Adipocyte (in vitro differentiated cells): Measurements from ENCODE around the gene SUSD6.
A peak's percentile ranks its signal among the peaks of the same experiment; 100 is the strongest.
"Not testable (repeated sequence)": the region's sequence is repeated elsewhere in the genome, so short reads cannot be mapped to it uniquely, and the experiment has no call there.

Experiments used
- DNase-seq: peaks from one replicate; pipeline ENCODE4 v3.0.0-alpha.2; 2015; ENCODE audit warnings: low read depth
- H3K27me3 ChIP-seq: replicated peaks from 2 replicates; pipeline ENCODE4 v1.7.0; 2013; ENCODE audit warnings: mild to moderate bottlenecking, low read length, moderate library complexity; ENCODE audit not compliant: control insufficient read depth, insufficient read depth
- H3K36me3 ChIP-seq: 2 replicates; pipeline ENCODE4 v1.7.0; 2013; ENCODE audit warnings: low read length, mild to moderate bottlenecking, moderate library complexity; ENCODE audit not compliant: control insufficient read depth, insufficient read depth, severe bottlenecking
- H3K4me1 ChIP-seq: 2 replicates; pipeline ENCODE4 v1.7.0; 2013; ENCODE audit warnings: mild to moderate bottlenecking, low read length, moderate library complexity; ENCODE audit not compliant: control insufficient read depth, insufficient read depth
- H3K4me3 ChIP-seq: 2 replicates; pipeline ENCODE4 v1.7.0; 2013; ENCODE audit warnings: mild to moderate bottlenecking, low read length, moderate library complexity
- H3K9ac ChIP-seq: 2 replicates; pipeline ENCODE4 v1.7.0; 2013; ENCODE audit warnings: mild to moderate bottlenecking, low read length, moderate library complexity
- H3K9me3 ChIP-seq: 2 replicates; pipeline ENCODE4 v1.7.0; 2013; ENCODE audit warnings: mild to moderate bottlenecking, low read length, moderate library complexity; ENCODE audit not compliant: control insufficient read depth

The SUSD6 gene

GRCh38 chr14:69720912-69721311 is 109.5 kb downstream of the SUSD6 start:
- H3K4me3 ChIP-seq = no peak overlapping the region
- H3K4me1 ChIP-seq = peaks cover 28% of the 10 kb centered on the region
- no peaks in the 10 kb centered on the region for H3K27me3 ChIP-seq
- no peak overlapping the region for H3K9ac ChIP-seq
- no peaks in the 10 kb centered on the region for H3K36me3 ChIP-seq
- no peak for DNase-seq
- no peaks in the 10 kb centered on the region for H3K9me3 ChIP-seq

GRCh38 chr14:69726761-69727511 is 115.5 kb downstream of the SUSD6 start:
- Histone ChIP-seq H3K9ac (peak overlapping the region; percentile 90), H3K4me3 (peak overlapping the region; percentile 78), H3K4me1 (peaks cover 4% of the 10 kb centered on the region), H3K9me3 (no peaks in the 10 kb centered on the region), H3K27me3 (peaks cover 3% of the 10 kb centered on the region), H3K36me3 (no peaks in the 10 kb centered on the region)
- peak; percentile 91 for DNase-seq

- H3K36me3 ChIP-seq = no peaks in the 10 kb centered on the region
- peaks cover 3% of the 10 kb centered on the region for H3K27me3 ChIP-seq
- peaks cover 4% of the 10 kb centered on the region for H3K4me1 ChIP-seq
- DNase-seq = no peak
- no peak overlapping the region for H3K4me3 ChIP-seq
- H3K9me3 ChIP-seq = no peaks in the 10 kb centered on the region
- no peak overlapping the region for H3K9ac ChIP-seq
These were observed 116.5 kb downstream of the SUSD6 start for GRCh38 chr14:69727860-69728259.

- not testable (repeated sequence) for DNase-seq, H3K4me3 ChIP-seq, H3K9me3 ChIP-seq, H3K4me1 ChIP-seq, H3K9ac ChIP-seq, H3K36me3 ChIP-seq
- peaks cover 14% of the 10 kb centered on the region for H3K27me3 ChIP-seq
These were observed 120.7 kb downstream of the SUSD6 start for GRCh38 chr14:69731919-69732598.

- H3K4me3 ChIP-seq, H3K9me3 ChIP-seq, H3K9ac ChIP-seq, DNase-seq, H3K4me1 ChIP-seq, H3K36me3 ChIP-seq: not testable (repeated sequence)
- peaks cover 19% of the 10 kb centered on the region for H3K27me3 ChIP-seq
These were observed 125.0 kb downstream of the SUSD6 start for GRCh38 chr14:69736405-69736804.

GRCh38 chr14:69741055-69741454 is 129.7 kb downstream of the SUSD6 start:
- no peaks in the 10 kb centered on the region for H3K9me3 ChIP-seq
- H3K4me3 ChIP-seq = no peak overlapping the region
- no peaks in the 10 kb centered on the region for H3K4me1 ChIP-seq
- peaks cover 11% of the 10 kb centered on the region for H3K27me3 ChIP-seq
- H3K36me3 ChIP-seq = no peaks in the 10 kb centered on the region
- DNase-seq = no peak
- H3K9ac ChIP-seq = no peak overlapping the region

- H3K9me3 ChIP-seq = no peaks in the 10 kb centered on the region
- no peaks in the 10 kb centered on the region for H3K36me3 ChIP-seq
- H3K9ac ChIP-seq = no peak overlapping the region
- no peak for DNase-seq
- no peaks in the 10 kb centered on the region for H3K4me1 ChIP-seq
- H3K4me3 ChIP-seq = no peak overlapping the region
- H3K27me3 ChIP-seq = no peaks in the 10 kb centered on the region
These were observed 138.6 kb downstream of the SUSD6 start for GRCh38 chr14:69749956-69750355.

- no peak overlapping the region for H3K4me3 ChIP-seq
- no peak for DNase-seq
- no peaks in the 10 kb centered on the region for H3K27me3 ChIP-seq
- H3K4me1 ChIP-seq = no peaks in the 10 kb centered on the region
- H3K9ac ChIP-seq = no peak overlapping the region
- no peaks in the 10 kb centered on the region for H3K9me3 ChIP-seq
- H3K36me3 ChIP-seq = no peaks in the 10 kb centered on the region
These were observed 139.1 kb downstream of the SUSD6 start for GRCh38 chr14:69750495-69750894.

DNA sequence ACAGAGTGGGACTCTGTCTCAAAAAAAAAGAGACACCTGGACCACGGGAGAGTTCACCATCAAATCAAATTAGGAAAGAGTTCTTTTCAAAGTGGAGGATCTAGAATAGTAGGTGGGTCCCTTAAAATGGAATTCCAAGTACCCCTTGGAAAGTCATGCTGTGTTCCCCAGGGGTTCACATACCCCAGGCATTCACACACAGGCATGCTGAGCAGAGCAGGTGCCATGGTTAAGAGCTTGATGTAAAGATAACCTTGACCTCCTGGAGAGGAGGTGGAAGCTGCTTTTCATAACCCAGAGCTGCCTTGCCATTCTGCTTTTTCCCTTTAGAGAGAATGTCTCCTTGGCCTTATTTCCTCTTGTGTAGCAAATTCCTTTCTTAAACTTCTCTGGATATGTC is 141.4 kb downstream of the SUSD6 start:
- Histone ChIP-seq H3K4me3 (no peak overlapping the region), H3K9me3 (no peaks in the 10 kb centered on the region), H3K9ac (no peak overlapping the region), H3K4me1 (no peaks in the 10 kb centered on the region), H3K36me3 (no peaks in the 10 kb centered on the region), H3K27me3 (no peaks in the 10 kb centered on the region)
- no peak for DNase-seq

DNA sequence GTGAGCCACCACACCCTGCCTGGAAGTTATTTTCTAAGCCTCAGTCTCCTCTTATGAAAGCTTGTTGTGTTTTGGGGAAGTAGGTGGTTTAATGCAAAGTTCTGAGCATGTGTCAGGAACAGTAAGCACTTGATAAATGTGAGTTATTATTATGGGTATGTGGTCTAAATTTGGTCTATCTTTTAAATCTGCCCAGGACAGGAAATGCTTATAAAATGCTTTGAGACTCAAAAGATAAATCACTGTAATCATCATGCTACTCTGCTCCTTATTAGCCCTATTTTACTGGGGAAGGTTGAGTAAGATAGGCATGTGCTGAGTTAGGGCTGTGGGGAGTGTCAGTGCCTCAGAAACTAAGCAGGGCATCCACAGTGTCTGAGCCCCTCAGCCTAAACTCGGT is 142.5 kb downstream of the SUSD6 start:
- Histone ChIP-seq H3K4me1 (no peaks in the 10 kb centered on the region), H3K36me3 (no peaks in the 10 kb centered on the region), H3K4me3 (no peak overlapping the region), H3K9ac (no peak overlapping the region), H3K9me3 (no peaks in the 10 kb centered on the region), H3K27me3 (no peaks in the 10 kb centered on the region)
- no peak for DNase-seq

GRCh38 chr14:69754487-69754886 is 143.1 kb downstream of the SUSD6 start:
- no peaks in the 10 kb centered on the region for H3K27me3 ChIP-seq
- no peaks in the 10 kb centered on the region for H3K9me3 ChIP-seq
- H3K4me1 ChIP-seq = no peaks in the 10 kb centered on the region
- no peaks in the 10 kb centered on the region for H3K36me3 ChIP-seq
- no peak overlapping the region for H3K9ac ChIP-seq
- DNase-seq = no peak
- H3K4me3 ChIP-seq = no peak overlapping the region
